ENCODE data around the gene SNAPC5.

The SNAPC5 gene

GRCh38 chr15:66452971-66453580 is 44.5 kb downstream of the SNAPC5 start:
- DNase-seq = no peak

GRCh38 chr15:66452420-66452819 is 45.1 kb downstream of the SNAPC5 start:
- DNase-seq = no peak

All from activated CD4-positive, alpha-beta T cell treated with anti-CD3 and anti-CD28 coated beads for 4 hours (primary cell).